Glutamatergic neuron (in vitro differentiated cells): Measurements from ENCODE around the gene EGFL8. TPM values are rescaled to one million over a fixed set of nuclear protein-coding genes. Genes with fewer than 3 reads are reported as not detected.

Experiments used
- DNase-seq: peaks from one replicate; pipeline ENCODE4 v3.0.0; 2022
- H3K27ac Mint-ChIP-seq: one replicate; pipeline ENCODE4 v1.8.0; 2020; ENCODE audit warnings: mild to moderate bottlenecking, mixed read lengths, inconsistent platforms; ENCODE audit not compliant: unreplicated experiment
- H3K27me3 Mint-ChIP-seq: one replicate; pipeline ENCODE4 v1.8.0; 2020; ENCODE audit warnings: mild to moderate bottlenecking, moderate library complexity, mixed read lengths, inconsistent platforms; ENCODE audit not compliant: unreplicated experiment
- H3K36me3 Mint-ChIP-seq: one replicate; pipeline ENCODE4 v1.8.0; 2020; ENCODE audit warnings: mild to moderate bottlenecking, mixed read lengths, inconsistent platforms; ENCODE audit not compliant: unreplicated experiment
- H3K4me1 Mint-ChIP-seq: one replicate; pipeline ENCODE4 v1.8.0; 2020; ENCODE audit warnings: mild to moderate bottlenecking, low read depth, mixed read lengths, inconsistent platforms; ENCODE audit not compliant: unreplicated experiment
- H3K4me3 Mint-ChIP-seq: one replicate; pipeline ENCODE4 v1.8.0; 2020; ENCODE audit warnings: mild to moderate bottlenecking, mixed read lengths, inconsistent platforms; ENCODE audit not compliant: unreplicated experiment
- H3K9me3 Mint-ChIP-seq: one replicate; pipeline ENCODE4 v1.8.0; 2020; ENCODE audit warnings: mild to moderate bottlenecking, moderate library complexity, mixed read lengths, inconsistent platforms; ENCODE audit not compliant: unreplicated experiment
- CTCF ChIP-seq: fragments of 200-600 bp; sonication (generic); IDR thresholded peaks from one replicate; pipeline ENCODE4 v1.5.0; 2021; ENCODE audit not compliant: partially characterized antibody, unreplicated experiment
- total RNA-seq: library from RNA; stranded (reverse); fragmentation: NEBNext Ultra II Directional; extraction: Animal tissue kit (Norgen Biotek cat#: 25700); gene quantifications from one replicate; pipeline ENCODE4 v1.2.1, GENCODE V29; 2021; ENCODE audit not compliant: unreplicated experiment

EGFL8 gene
- total RNA-seq, 1 donor from 2014 or later: 23.0 TPM

GRCh38 chr6:32149092-32149755 lies 15.2 kb upstream of the EGFL8 start:
- peaks cover 24% of the 10 kb centered on the region for H3K27me3 Mint-ChIP-seq
- H3K4me1 Mint-ChIP-seq: peaks cover 27% of the 10 kb centered on the region

GRCh38 chr6:32149932-32150870 lies 14.2 kb upstream of the EGFL8 start:
- DNase-seq: peak; percentile 52
- H3K27ac Mint-ChIP-seq: peak overlapping the region; percentile 94
- peak overlapping the region; percentile 89 for H3K4me3 Mint-ChIP-seq
- H3K9me3 Mint-ChIP-seq: peaks cover 11% of the 10 kb centered on the region
- TF ChIP-seq CTCF: no peak
- H3K4me1 Mint-ChIP-seq: peaks cover 28% of the 10 kb centered on the region
- H3K27me3 Mint-ChIP-seq: peaks cover 24% of the 10 kb centered on the region
- no peaks in the 10 kb centered on the region for H3K36me3 Mint-ChIP-seq

More at GRCh38 chr6:32149092-32149755, 15.2 kb upstream of the EGFL8 start:
- Mint-ChIP-seq H3K27ac (no peak overlapping the region), H3K36me3 (no peaks in the 10 kb centered on the region), H3K4me3 (peak overlapping the region; percentile 54), H3K9me3 (peaks cover 11% of the 10 kb centered on the region)
- no peak for TF ChIP-seq CTCF
- DNase-seq: no peak

- TF ChIP-seq CTCF: no peak
- Mint-ChIP-seq H3K4me1 (peaks cover 30% of the 10 kb centered on the region), H3K4me3 (peak overlapping the region; percentile 88), H3K27ac (peak overlapping the region; percentile 94), H3K36me3 (no peaks in the 10 kb centered on the region), H3K9me3 (peaks cover 15% of the 10 kb centered on the region), H3K27me3 (peaks cover 24% of the 10 kb centered on the region)
- DNase-seq: no peak
These were observed 13.1 kb upstream of the EGFL8 start for GRCh38 chr6:32151181-32151862.

GRCh38 chr6:32151863-32152768 lies 12.3 kb upstream of the EGFL8 start, which contains the start of gene PRRT1:
PRRT1 (minus strand) TSS chr6:32151939; CDS start chr6:32151827, 112 bp downstream.
- Mint-ChIP-seq H3K4me3 (peak within 1 kb of the TSS; percentile 100), H3K9me3 (peaks cover 15% of the 10 kb centered on the region), H3K27ac (peak within 1 kb of the TSS; percentile 94), H3K4me1 (peaks cover 30% of the 10 kb centered on the region), H3K27me3 (peaks cover 24% of the 10 kb centered on the region), H3K36me3 (no peaks in the 10 kb centered on the region)
- peak; percentile 29 for DNase-seq
- no peak for TF ChIP-seq CTCF
